WERI-Rb-1 (cell line): ENCODE measurements around the gene EPN3.

Experiments used
- DNase-seq: peaks from one replicate; pipeline ENCODE4 v3.0.0-alpha.2; 2020
- H3K27ac ChIP-seq: fragments of 250-450 bp; sonication (Bioruptor Pico); 2 replicates; pipeline ENCODE4 v1.5.1; 2020; ENCODE audit warnings: mild to moderate bottlenecking, moderate library complexity
- H3K27me3 ChIP-seq: fragments of 250-450 bp; sonication (Bioruptor Pico); 2 replicates; pipeline ENCODE4 v1.5.1; 2021; ENCODE audit warnings: mild to moderate bottlenecking, low read depth, moderate library complexity; ENCODE audit not compliant: insufficient read depth, severe bottlenecking
- H3K36me3 ChIP-seq: fragments of 250-450 bp; sonication (Bioruptor Pico); 2 replicates; pipeline ENCODE4 v1.5.1; 2020; ENCODE audit warnings: mild to moderate bottlenecking, moderate library complexity
- H3K4me3 ChIP-seq: 2 replicates; pipeline ENCODE4 v1.5.1; 2011; ENCODE audit warnings: low read depth, mild to moderate bottlenecking, control low read depth, low read length
- H3K9me3 ChIP-seq: fragments of 250-450 bp; sonication (Bioruptor Pico); 2 replicates; pipeline ENCODE4 v1.5.1; 2021; ENCODE audit warnings: mild to moderate bottlenecking, moderate library complexity; ENCODE audit not compliant: severe bottlenecking
- TF ChIP-seq, protein P1 (sequence below): IDR thresholded peaks from 2 replicates; pipeline ENCODE4 v1.5.1; 2011; ENCODE audit warnings: low read depth, mild to moderate bottlenecking, control low read depth, inconsistent platforms, low read length

EPN3 gene

DNA sequence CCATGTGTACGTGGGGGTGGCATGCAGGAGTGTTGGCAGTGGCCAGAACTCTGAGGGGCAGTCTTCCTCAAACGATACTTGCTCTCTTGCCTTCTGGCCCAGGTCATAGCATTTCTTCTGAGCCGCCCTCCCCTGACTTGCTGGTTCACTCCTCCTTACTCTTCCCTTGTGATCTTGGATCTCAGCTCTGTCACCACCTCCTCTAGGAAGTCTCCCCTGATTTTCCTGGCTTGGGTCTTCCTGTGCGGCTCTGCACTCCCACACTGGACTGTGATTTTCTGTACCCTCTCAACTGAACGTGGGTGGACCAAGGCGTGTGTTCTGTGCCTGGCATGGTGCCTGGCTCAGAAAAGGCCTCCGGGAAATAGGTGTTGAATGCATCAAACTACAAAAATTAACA, 2.9 kb downstream of the EPN3 start:
- no peak overlapping the region for H3K4me3 ChIP-seq
- no peak for DNase-seq
- H3K27ac ChIP-seq = no peak overlapping the region
- H3K27me3 ChIP-seq = no peaks in the 10 kb centered on the region
- no peaks in the 10 kb centered on the region for H3K36me3 ChIP-seq
- TF ChIP-seq, protein P1, sequence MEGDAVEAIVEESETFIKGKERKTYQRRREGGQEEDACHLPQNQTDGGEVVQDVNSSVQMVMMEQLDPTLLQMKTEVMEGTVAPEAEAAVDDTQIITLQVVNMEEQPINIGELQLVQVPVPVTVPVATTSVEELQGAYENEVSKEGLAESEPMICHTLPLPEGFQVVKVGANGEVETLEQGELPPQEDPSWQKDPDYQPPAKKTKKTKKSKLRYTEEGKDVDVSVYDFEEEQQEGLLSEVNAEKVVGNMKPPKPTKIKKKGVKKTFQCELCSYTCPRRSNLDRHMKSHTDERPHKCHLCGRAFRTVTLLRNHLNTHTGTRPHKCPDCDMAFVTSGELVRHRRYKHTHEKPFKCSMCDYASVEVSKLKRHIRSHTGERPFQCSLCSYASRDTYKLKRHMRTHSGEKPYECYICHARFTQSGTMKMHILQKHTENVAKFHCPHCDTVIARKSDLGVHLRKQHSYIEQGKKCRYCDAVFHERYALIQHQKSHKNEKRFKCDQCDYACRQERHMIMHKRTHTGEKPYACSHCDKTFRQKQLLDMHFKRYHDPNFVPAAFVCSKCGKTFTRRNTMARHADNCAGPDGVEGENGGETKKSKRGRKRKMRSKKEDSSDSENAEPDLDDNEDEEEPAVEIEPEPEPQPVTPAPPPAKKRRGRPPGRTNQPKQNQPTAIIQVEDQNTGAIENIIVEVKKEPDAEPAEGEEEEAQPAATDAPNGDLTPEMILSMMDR = no peak
- no peaks in the 10 kb centered on the region for H3K9me3 ChIP-seq

DNA sequence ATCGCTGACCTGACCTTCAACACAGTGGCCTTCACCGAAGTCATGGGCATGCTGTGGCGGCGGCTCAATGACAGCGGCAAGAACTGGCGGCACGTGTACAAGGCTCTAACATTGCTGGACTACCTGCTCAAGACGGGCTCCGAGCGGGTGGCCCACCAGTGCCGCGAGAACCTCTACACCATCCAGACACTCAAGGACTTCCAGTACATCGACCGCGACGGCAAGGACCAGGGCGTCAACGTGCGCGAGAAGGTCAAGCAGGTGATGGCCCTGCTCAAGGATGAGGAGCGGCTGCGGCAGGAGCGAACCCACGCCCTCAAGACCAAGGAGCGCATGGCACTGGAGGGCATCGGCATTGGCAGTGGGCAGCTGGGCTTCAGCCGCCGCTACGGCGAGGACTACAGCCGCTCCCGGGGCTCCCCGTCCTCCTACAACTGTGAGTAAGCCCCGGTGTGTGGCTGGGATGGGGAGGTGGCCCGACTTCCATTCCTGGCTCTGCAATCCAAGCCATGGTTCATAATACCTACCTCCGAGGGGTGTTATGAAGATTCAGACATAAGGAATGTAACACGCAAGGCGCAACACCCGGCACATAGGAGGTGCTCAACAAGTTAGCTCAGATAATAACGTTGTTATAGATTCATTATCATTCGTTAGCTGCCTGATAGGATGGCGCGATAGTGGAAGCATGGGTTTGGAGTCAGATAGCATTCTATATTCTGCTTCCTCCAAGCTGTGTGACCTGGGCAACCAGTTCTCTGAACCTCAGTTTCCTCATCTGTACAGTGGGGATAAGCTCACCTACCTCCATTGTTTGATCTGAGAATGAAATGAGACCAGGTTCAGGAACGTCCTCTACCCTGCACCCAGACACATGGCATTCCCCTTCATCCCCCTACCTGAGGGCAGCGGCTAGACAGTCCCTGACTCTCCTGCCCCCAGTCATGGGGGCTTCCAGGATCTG, 4.4 kb downstream of the EPN3 start:
- Histone ChIP-seq H3K9me3 (no peaks in the 10 kb centered on the region), H3K36me3 (no peaks in the 10 kb centered on the region), H3K27ac (no peak overlapping the region), H3K27me3 (no peaks in the 10 kb centered on the region), H3K4me3 (no peak overlapping the region)
- TF ChIP-seq, protein P1 = no peak
- DNase-seq = no peak

DNA sequence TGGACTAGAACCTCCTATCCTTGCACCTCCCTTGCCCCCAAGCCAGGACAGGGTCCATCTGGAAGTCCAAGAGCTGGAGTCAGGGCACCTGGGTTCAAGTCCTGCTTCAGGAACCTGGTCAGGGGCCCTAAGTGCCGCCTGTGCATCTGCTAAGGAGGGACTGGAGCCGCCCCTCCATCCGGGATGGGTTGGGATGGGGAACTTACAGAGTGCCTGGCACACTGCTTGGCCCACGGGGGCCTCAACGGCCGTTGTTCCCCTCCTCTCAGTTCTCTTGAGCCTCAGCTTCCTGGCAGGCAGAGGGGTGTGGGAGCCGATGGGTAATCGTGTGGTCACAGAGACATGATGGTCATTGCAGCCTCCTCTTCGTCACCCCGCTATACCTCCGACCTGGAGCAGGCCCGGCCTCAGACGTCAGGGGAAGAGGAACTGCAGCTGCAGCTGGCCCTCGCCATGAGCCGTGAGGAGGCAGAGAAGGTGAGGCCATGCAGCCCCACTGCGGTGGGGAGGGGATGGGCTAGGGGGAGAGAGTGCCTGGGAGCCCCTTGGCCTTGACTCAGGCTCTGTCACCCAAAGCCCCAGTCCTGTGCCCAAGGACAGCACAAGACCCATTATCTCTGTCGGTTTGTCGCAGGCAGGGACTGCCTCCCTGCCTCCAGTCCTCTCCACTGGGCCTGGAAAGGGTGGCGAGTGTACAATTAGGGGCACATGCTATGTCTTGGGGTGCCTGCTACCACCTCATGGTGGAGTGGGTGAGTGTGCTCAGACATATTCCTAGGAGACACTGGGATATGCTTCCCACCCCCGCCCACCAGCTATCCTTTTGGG, 5.4 kb downstream of the EPN3 start:
- Histone ChIP-seq H3K27ac (no peak overlapping the region), H3K27me3 (no peaks in the 10 kb centered on the region), H3K9me3 (no peaks in the 10 kb centered on the region), H3K4me3 (no peak overlapping the region), H3K36me3 (no peaks in the 10 kb centered on the region)
- TF ChIP-seq, protein P1 = no peak
- no peak for DNase-seq

DNA sequence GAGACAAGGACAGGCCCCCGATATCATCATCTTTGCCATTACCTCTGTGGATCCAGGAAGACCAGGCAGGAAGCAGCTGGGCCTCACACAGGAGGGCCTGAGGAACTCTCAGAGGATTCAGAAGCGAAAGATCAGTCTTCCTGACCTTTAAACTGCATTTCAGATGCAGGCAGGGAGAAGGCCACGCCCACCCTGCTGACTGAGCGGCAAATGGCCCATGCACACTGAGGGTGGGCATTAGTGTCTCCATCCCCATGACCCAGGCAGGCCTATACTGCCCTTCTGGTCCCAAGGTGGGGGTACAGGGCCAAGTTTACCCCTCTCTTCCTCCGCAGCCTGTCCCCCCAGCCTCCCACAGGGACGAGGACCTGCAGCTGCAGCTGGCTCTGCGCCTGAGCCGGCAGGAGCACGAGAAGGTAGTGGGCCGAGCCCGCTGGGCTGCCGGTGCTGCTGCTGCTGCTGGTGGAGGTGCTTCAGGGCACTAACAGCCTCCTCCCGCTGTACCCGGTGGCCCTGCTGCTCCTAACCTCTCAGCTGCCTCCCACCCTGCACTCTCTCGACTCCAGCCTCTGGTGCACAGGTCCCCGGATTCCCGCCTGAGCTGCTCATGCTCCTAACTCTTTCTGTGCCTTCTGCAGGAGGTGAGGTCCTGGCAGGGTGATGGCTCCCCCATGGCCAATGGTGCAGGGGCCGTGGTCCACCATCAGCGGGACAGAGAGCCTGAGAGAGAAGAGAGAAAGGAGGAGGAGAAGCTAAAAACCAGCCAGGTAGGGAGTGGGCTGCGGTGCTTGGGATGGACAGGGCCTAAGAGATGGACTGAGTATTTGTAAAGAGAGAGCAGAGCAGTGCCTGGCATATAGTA, 6.2 kb downstream of the EPN3 start:
- H3K27me3 ChIP-seq = no peaks in the 10 kb centered on the region
- DNase-seq = no peak
- TF ChIP-seq, protein P1 = no peak
- no peaks in the 10 kb centered on the region for H3K36me3 ChIP-seq
- H3K27ac ChIP-seq = no peak overlapping the region
- H3K4me3 ChIP-seq = no peak overlapping the region
- H3K9me3 ChIP-seq = no peaks in the 10 kb centered on the region

DNA sequence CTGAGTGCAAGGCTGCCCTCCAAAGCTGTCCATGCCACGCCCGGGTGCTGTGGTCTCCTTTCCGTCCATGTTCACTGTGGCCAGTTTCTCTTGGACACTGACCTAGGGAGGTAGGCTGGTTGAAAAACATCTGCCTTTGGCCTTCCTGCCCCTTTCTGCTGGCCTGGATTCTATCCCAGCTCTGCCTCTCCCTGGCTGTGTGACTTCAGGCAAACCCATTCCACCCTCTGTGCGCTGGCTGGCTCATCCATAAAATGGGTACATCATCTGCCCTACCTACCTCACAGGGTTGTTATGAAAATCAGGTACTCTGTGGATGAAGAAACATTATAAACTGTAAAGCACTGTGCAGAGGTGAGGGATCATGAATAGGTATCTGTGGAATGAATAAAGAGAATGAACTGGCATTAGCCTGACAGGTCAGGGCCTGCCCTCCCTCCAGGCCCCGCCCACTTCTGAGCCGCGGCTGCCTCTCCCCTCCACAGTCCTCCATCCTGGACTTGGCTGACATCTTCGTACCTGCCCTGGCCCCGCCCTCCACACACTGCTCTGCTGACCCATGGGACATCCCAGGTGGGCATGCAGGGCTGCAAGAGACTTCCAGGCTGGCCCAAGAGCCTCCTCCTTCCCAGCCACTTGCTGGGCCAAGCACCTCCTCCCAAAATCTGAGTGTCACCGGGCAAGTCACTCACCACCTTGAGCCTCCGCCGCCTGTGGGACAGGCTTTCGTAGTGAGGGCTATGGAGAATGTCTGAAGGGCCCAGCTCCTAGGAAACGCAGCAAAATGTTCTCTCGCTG, 7.4 kb downstream of the EPN3 start:
- H3K4me3 ChIP-seq = no peak overlapping the region
- H3K9me3 ChIP-seq = no peaks in the 10 kb centered on the region
- no peaks in the 10 kb centered on the region for H3K36me3 ChIP-seq
- H3K27ac ChIP-seq = no peak overlapping the region
- DNase-seq = peak; percentile 75
- TF ChIP-seq, protein P1 = no peak
- H3K27me3 ChIP-seq = no peaks in the 10 kb centered on the region
